Loucy (cell line): ENCODE results near the gene MYH8.

Experiments
- H2AFZ ChIP-seq: fragments of 200-600 bp; sonication (generic); 2 replicates; pipeline ENCODE4 v1.6.0; 2016; ENCODE audit warnings: antibody characterized with exemption, mild to moderate bottlenecking, low read length, moderate library complexity
- H3F3A ChIP-seq: fragments of 200-600 bp; 2 replicates; pipeline ENCODE4 v1.6.0; 2016; ENCODE audit warnings: antibody characterized with exemption, low read depth, mild to moderate bottlenecking
- H3K27me3 ChIP-seq: fragments of 200-600 bp; sonication (generic); 2 replicates; pipeline ENCODE4 v1.6.1; 2014; ENCODE audit warnings: low read length, mild to moderate bottlenecking; ENCODE audit not compliant: insufficient read depth, poor library complexity, severe bottlenecking
- H3K36me3 ChIP-seq: fragments of 200-600 bp; sonication (generic); 2 replicates; pipeline ENCODE4 v1.6.1; 2016; ENCODE audit warnings: low read length; ENCODE audit not compliant: insufficient read depth
- H3K4me1 ChIP-seq: fragments of 200-600 bp; sonication (generic); 2 replicates; pipeline ENCODE4 v1.5.1; 2014; ENCODE audit warnings: low read length, mild to moderate bottlenecking; ENCODE audit not compliant: insufficient read depth, poor library complexity, severe bottlenecking
- H3K4me2 ChIP-seq: fragments of 200-600 bp; sonication (generic); 2 replicates; pipeline ENCODE4 v1.6.0; 2014; ENCODE audit warnings: antibody characterized with exemption, low read length, low read depth, mild to moderate bottlenecking; ENCODE audit not compliant: poor library complexity, severe bottlenecking
- H3K4me3 ChIP-seq: fragments of 200-600 bp; sonication (generic); 2 replicates; pipeline ENCODE4 v1.5.1; 2014; ENCODE audit warnings: low read length, mild to moderate bottlenecking, mixed read lengths; ENCODE audit not compliant: poor library complexity, severe bottlenecking
- H3K79me2 ChIP-seq: fragments of 200-600 bp; sonication (generic); 2 replicates; pipeline ENCODE4 v1.6.1; 2014; ENCODE audit warnings: low read length; ENCODE audit not compliant: insufficient read depth
- H3K9ac ChIP-seq: fragments of 200-600 bp; sonication (generic); 2 replicates; pipeline ENCODE4 v1.6.0; 2014; ENCODE audit warnings: mild to moderate bottlenecking, low read depth, low read length, moderate library complexity; ENCODE audit not compliant: poor library complexity, severe bottlenecking
- H3K9me2 ChIP-seq: fragments of 200-600 bp; sonication (generic); replicated peaks from 2 replicates; pipeline ENCODE4 v1.6.1; 2016; ENCODE audit warnings: low read depth, low read length, mixed read lengths
- H3K9me3 ChIP-seq: fragments of 200-600 bp; sonication (generic); 2 replicates; pipeline ENCODE4 v1.6.1; 2014; ENCODE audit warnings: mild to moderate bottlenecking, antibody characterized with exemption, low read length, low read depth; ENCODE audit not compliant: insufficient read depth
- H4K20me1 ChIP-seq: fragments of 200-600 bp; sonication (generic); 2 replicates; pipeline ENCODE4 v1.6.0; 2014; ENCODE audit warnings: antibody characterized with exemption, low read length, mild to moderate bottlenecking; ENCODE audit not compliant: insufficient read depth, poor library complexity, severe bottlenecking
- CTCF ChIP-seq: fragments of 200-600 bp; sonication (generic); conservative IDR thresholded peaks from 2 replicates; pipeline ENCODE4 v1.5.1; 2014; ENCODE audit warnings: mild to moderate bottlenecking, antibody characterized with exemption, low read length
- EZH2phosphoT487 ChIP-seq: fragments of 200-600 bp; IDR thresholded peaks from 2 replicates; pipeline ENCODE4 v1.6.1; 2018; ENCODE audit warnings: antibody characterized with exemption, mild to moderate bottlenecking, moderate library complexity, borderline replicate concordance

Gene MYH8

GRCh38 chr17:10460062-10460461, 38.3 kb upstream of the MYH8 start:
- H3K4me2 ChIP-seq = no peak overlapping the region
- no peak overlapping the region for H3K4me3 ChIP-seq
- H3K79me2 ChIP-seq = no peaks in the 10 kb centered on the region
- H3F3A ChIP-seq = no peaks in the 10 kb centered on the region
- no peak overlapping the region for H3K9ac ChIP-seq
- H2AFZ ChIP-seq = no peak overlapping the region
- no peaks in the 10 kb centered on the region for H3K9me3 ChIP-seq
- H3K4me1 ChIP-seq = no peaks in the 10 kb centered on the region
- no peaks in the 10 kb centered on the region for H3K27me3 ChIP-seq
- no peaks in the 10 kb centered on the region for H3K36me3 ChIP-seq
- H3K9me2 ChIP-seq = no peaks in the 10 kb centered on the region
- TF ChIP-seq EZH2phosphoT487 (no peak), CTCF (no peak)
- H4K20me1 ChIP-seq = no peaks in the 10 kb centered on the region

- no peak overlapping the region for H3K9ac ChIP-seq
- no peaks in the 10 kb centered on the region for H3K4me1 ChIP-seq
- H3K79me2 ChIP-seq = no peaks in the 10 kb centered on the region
- H3K27me3 ChIP-seq = no peaks in the 10 kb centered on the region
- no peaks in the 10 kb centered on the region for H3K9me3 ChIP-seq
- H3K4me3 ChIP-seq = no peak overlapping the region
- H3K4me2 ChIP-seq = no peak overlapping the region
- no peaks in the 10 kb centered on the region for H3F3A ChIP-seq
- TF ChIP-seq CTCF (no peak), EZH2phosphoT487 (no peak)
- H3K9me2 ChIP-seq = no peaks in the 10 kb centered on the region
- H3K36me3 ChIP-seq = no peaks in the 10 kb centered on the region
- no peak overlapping the region for H2AFZ ChIP-seq
- H4K20me1 ChIP-seq = no peaks in the 10 kb centered on the region
Measured at GRCh38 chr17:10458701-10459100, 37.0 kb upstream of the MYH8 start.

- no peak for TF ChIP-seq EZH2phosphoT487
- no peak for TF ChIP-seq CTCF
- no peak overlapping the region for H3K4me3 ChIP-seq
- H3K4me2 ChIP-seq = no peak overlapping the region
- no peaks in the 10 kb centered on the region for H3K79me2 ChIP-seq
- H3K9ac ChIP-seq = no peak overlapping the region
- no peaks in the 10 kb centered on the region for H4K20me1 ChIP-seq
- no peaks in the 10 kb centered on the region for H3F3A ChIP-seq
- H3K9me2 ChIP-seq = no peaks in the 10 kb centered on the region
- no peak overlapping the region for H2AFZ ChIP-seq
- no peaks in the 10 kb centered on the region for H3K4me1 ChIP-seq
- no peaks in the 10 kb centered on the region for H3K9me3 ChIP-seq
- no peaks in the 10 kb centered on the region for H3K27me3 ChIP-seq
- no peaks in the 10 kb centered on the region for H3K36me3 ChIP-seq
Measured at GRCh38 chr17:10457952-10458351, 36.2 kb upstream of the MYH8 start.
